ENCODE results near the gene CBX8. TPM values are rescaled to one million over a fixed set of nuclear protein-coding genes. Genes with fewer than 3 reads are reported as not detected.

CBX8 gene
- total RNA-seq, 1 donor from 2014 or later = 7.5 TPM

GRCh38 chr17:79754370-79754769 lies 42.5 kb downstream of the CBX8 start:
- DNase-seq = no peak
- Histone ChIP-seq H3K36me3 (no peaks in the 10 kb centered on the region), H3K27ac (replicated peaks) (no peak overlapping the region), H3K4me3 (no peak overlapping the region), H3K27me3 (ENCODE audit: low read depth) (peaks cover 92% of the 10 kb centered on the region), H3K9me3 (replicated peaks) (no peaks in the 10 kb centered on the region), H3K4me1 (no peaks in the 10 kb centered on the region)
- intact Hi-C loops (cut with micrococcal nuclease) = no loop called here
- no peak for TF ChIP-seq CTCF (IDR thresholded peaks at IDR 0.05; ENCODE audit: borderline replicate concordance)

- peaks cover 100% of the 10 kb centered on the region for H3K27me3 ChIP-seq (ENCODE audit: low read depth)
- intact Hi-C loops (cut with micrococcal nuclease) = no loop called here
- H3K36me3 ChIP-seq = no peaks in the 10 kb centered on the region
- H3K9me3 ChIP-seq (replicated peaks) = no peaks in the 10 kb centered on the region
- H3K4me1 ChIP-seq = peaks cover 15% of the 10 kb centered on the region
- DNase-seq = no peak
- no peak overlapping the region for H3K27ac ChIP-seq (replicated peaks)
- H3K4me3 ChIP-seq = no peak overlapping the region
- no peak for TF ChIP-seq CTCF (IDR thresholded peaks at IDR 0.05; ENCODE audit: borderline replicate concordance)
Measured at GRCh38 chr17:79752175-79752574, 44.7 kb downstream of the CBX8 start.

- H3K27ac ChIP-seq (replicated peaks) = no peak overlapping the region
- H3K9me3 ChIP-seq (replicated peaks) = no peaks in the 10 kb centered on the region
- intact Hi-C loops (cut with micrococcal nuclease) = no loop called here
- no peaks in the 10 kb centered on the region for H3K36me3 ChIP-seq
- no peak for DNase-seq
- no peak for TF ChIP-seq CTCF (IDR thresholded peaks at IDR 0.05; ENCODE audit: borderline replicate concordance)
- H3K27me3 ChIP-seq (ENCODE audit: low read depth) = peaks cover 100% of the 10 kb centered on the region
- no peak overlapping the region for H3K4me3 ChIP-seq
- peaks cover 25% of the 10 kb centered on the region for H3K4me1 ChIP-seq
Measured at GRCh38 chr17:79750650-79751545, 46.0 kb downstream of the CBX8 start.

GRCh38 chr17:79749958-79750357 lies 46.9 kb downstream of the CBX8 start:
- Histone ChIP-seq H3K4me3 (no peak overlapping the region), H3K27me3 (ENCODE audit: low read depth) (peaks cover 99% of the 10 kb centered on the region), H3K9me3 (replicated peaks) (no peaks in the 10 kb centered on the region), H3K27ac (replicated peaks) (no peak overlapping the region), H3K36me3 (no peaks in the 10 kb centered on the region), H3K4me1 (peaks cover 25% of the 10 kb centered on the region)
- TF ChIP-seq CTCF (IDR thresholded peaks at IDR 0.05; ENCODE audit: borderline replicate concordance) = no peak
- no peak for DNase-seq
- intact Hi-C loops (cut with micrococcal nuclease) = no loop called here

GRCh38 chr17:79749156-79749815 lies 47.6 kb downstream of the CBX8 start:
- intact Hi-C loops (cut with micrococcal nuclease) = no loop called here
- TF ChIP-seq CTCF (IDR thresholded peaks at IDR 0.05; ENCODE audit: borderline replicate concordance) = no peak

More at GRCh38 chr17:79749156-79749815, 47.6 kb downstream of the CBX8 start:
- Histone ChIP-seq H3K36me3 (no peaks in the 10 kb centered on the region), H3K27ac (replicated peaks) (no peak overlapping the region), H3K9me3 (replicated peaks) (no peaks in the 10 kb centered on the region), H3K27me3 (ENCODE audit: low read depth) (peaks cover 96% of the 10 kb centered on the region), H3K4me3 (no peak overlapping the region), H3K4me1 (peaks cover 25% of the 10 kb centered on the region)
- DNase-seq = no peak

Measured in left ventricle myocardium inferior (tissue), 1 donor.